A673 (cell line): Measurements from ENCODE around the gene SUDS3.

ENCODE experiments used
- CTCF ChIP-seq: fragments of 300-800, 200-600 bp; sonication (generic); conservative IDR thresholded peaks from 2 replicates; pipeline ENCODE4 v1.5.1; 2017; ENCODE audit warnings: low read depth, mild to moderate bottlenecking, antibody characterized with exemption, low read length, moderate library complexity, mixed read lengths
- EZH2 ChIP-seq: fragments of 200-600 bp; sonication (generic); IDR thresholded peaks from 2 replicates; pipeline ENCODE4 v1.6.1; 2017; ENCODE audit warnings: borderline replicate concordance, low read depth, mild to moderate bottlenecking, mixed read lengths, antibody characterized with exemption, low read length; ENCODE audit not compliant: poor library complexity, severe bottlenecking

- TF ChIP-seq CTCF (no peak), EZH2 (no peak)
Measured at GRCh38 chr12:118334241-118334640, 42.1 kb upstream of the SUDS3 start.
